Measurements from ENCODE around the gene CRACR2A.

DNA sequence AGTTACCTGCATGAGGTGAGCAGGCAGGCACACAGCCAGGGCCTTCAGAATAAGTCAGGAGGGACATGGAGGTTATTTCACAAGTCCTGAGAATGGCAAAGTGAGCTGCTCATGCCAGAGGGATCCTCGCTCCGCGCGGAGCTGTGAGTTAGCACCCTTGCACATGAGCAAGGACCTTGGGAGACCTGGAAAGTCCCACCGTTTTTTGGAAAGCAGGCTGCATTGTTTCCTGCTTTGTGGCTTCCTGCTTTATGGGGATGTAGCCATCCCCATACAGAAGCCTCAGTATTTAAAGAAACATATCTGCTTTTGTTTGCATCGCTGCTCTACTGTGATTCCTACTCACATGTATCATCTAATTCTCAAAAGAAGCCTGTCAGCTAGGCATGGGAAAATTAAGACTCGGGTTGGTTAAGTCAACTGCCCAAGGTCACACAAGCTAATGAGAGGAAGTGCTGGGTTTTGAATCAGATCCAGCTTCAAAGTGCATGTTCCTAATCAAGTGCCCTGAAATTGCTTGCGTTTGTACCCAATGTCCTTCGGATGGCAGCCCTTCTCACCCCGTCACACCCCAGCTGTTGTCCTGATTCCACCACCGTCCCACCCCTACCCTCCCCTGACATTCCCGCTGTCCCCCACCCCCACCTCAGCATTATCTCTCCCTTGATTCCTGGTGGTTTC is 106.2 kb downstream of the CRACR2A start:
- TF ChIP-seq CTCF (IDR thresholded peaks at IDR 0.05) (no peak), POLR2A (IDR thresholded peaks at IDR 0.05) (no peak)
